HG02642 (cell line): Measurements from ENCODE around the gene LTA.

Experiments used
- ATAC-seq: cut with Tn5 transposase; IDR thresholded peaks from one replicate; pipeline ENCODE4 v1.9.1; 2021; ENCODE audit warnings: mild to moderate bottlenecking; ENCODE audit not compliant: unreplicated experiment, poor library complexity

LTA gene

DNA sequence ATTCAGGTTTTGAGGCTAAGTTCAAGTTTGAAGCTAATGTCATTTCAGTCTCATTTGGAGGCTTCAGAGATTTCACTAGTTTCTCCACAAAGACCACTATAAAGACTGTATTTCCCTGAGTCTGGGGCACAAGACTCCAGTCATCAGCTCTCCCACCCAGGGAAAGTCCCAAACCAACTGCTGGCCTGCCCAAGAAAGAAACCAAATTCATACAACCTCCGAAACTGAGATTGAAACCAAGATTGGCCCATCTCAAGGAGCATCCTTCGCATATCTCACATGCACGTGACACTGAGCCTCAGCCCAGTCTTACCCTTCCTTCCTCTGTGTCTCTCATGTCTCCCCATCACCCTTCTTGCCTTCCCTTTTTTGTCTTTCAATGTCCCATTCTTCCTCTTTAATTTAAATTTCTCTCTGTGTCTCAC lies 3.5 kb upstream of the LTA start:
- peak; percentile 63 for ATAC-seq

DNA sequence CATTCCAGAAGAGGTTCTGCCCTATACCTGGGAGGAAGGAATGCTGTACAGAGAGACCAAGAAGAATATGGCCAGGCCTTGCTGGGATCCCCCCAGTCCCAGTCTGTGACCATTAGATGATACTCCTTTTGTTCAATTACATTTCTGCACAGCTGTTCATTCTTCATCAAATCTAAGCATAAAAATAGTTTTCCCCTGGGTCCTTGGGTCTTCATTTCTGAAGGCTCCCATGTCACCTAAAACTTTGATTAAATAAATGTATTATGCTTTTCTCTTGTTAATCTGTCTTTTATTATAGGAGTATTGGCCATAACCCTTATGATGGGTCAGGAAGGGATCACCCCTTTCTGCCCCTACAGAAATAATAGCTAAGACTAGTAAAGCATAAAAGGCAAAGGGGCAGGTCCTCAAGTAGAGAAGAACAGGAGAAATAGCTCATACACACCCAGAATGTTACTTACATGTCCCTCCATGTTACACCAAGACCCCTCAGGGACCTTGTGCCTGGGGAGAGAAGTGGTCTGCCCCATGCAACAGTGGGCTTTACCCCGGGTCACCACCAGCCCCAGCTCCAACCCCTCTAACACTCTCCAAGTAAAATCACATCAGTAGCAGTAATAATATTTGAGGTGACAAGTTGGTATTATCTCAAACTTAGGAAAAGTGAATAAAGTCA lies 2.1 kb upstream of the LTA start:
- no peak for ATAC-seq

DNA sequence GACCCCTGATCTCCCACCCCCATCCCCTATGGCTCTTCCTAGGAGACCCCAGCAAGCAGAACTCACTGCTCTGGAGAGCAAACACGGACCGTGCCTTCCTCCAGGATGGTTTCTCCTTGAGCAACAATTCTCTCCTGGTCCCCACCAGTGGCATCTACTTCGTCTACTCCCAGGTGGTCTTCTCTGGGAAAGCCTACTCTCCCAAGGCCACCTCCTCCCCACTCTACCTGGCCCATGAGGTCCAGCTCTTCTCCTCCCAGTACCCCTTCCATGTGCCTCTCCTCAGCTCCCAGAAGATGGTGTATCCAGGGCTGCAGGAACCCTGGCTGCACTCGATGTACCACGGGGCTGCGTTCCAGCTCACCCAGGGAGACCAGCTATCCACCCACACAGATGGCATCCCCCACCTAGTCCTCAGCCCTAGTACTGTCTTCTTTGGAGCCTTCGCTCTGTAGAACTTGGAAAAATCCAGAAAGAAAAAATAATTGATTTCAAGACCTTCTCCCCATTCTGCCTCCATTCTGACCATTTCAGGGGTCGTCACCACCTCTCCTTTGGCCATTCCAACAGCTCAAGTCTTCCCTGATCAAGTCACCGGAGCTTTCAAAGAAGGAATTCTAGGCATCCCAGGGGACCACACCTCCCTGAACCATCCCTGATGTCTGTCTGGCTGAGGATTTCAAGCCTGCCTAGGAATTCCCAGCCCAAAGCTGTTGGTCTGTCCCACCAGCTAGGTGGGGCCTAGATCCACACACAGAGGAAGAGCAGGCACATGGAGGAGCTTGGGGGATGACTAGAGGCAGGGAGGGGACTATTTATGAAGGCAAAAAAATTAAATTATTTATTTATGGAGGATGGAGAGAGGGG lies 1.4 kb downstream of the LTA start:
- ATAC-seq: no peak

DNA sequence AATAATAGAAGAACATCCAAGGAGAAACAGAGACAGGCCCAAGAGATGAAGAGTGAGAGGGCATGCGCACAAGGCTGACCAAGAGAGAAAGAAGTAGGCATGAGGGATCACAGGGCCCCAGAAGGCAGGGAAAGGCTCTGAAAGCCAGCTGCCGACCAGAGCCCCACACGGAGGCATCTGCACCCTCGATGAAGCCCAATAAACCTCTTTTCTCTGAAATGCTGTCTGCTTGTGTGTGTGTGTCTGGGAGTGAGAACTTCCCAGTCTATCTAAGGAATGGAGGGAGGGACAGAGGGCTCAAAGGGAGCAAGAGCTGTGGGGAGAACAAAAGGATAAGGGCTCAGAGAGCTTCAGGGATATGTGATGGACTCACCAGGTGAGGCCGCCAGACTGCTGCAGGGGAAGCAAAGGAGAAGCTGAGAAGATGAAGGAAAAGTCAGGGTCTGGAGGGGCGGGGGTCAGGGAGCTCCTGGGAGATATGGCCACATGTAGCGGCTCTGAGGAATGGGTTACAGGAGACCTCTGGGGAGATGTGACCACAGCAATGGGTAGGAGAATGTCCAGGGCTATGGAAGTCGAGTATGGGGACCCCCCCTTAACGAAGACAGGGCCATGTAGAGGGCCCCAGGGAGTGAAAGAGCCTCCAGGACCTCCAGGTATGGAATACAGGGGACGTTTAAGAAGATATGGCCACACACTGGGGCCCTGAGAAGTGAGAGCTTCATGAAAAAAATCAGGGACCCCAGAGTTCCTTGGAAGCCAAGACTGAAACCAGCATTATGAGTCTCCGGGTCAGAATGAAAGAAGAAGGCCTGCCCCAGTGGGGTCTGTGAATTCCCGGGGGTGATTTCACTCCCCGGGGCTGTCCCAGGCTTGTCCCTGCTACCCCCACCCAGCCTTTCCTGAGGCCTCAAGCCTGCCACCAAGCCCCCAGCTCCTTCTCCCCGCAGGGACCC lies 2.3 kb downstream of the LTA start:
- no peak for ATAC-seq

DNA sequence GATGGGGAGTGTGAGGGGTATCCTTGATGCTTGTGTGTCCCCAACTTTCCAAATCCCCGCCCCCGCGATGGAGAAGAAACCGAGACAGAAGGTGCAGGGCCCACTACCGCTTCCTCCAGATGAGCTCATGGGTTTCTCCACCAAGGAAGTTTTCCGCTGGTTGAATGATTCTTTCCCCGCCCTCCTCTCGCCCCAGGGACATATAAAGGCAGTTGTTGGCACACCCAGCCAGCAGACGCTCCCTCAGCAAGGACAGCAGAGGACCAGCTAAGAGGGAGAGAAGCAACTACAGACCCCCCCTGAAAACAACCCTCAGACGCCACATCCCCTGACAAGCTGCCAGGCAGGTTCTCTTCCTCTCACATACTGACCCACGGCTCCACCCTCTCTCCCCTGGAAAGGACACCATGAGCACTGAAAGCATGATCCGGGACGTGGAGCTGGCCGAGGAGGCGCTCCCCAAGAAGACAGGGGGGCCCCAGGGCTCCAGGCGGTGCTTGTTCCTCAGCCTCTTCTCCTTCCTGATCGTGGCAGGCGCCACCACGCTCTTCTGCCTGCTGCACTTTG lies 3.3 kb downstream of the LTA start, which contains the start of gene TNF:
TNF (plus strand) TSS at position 231 of the 567 bp plus-strand sequence; CDS start at position 408, 177 bp downstream.
- ATAC-seq: no peak

DNA sequence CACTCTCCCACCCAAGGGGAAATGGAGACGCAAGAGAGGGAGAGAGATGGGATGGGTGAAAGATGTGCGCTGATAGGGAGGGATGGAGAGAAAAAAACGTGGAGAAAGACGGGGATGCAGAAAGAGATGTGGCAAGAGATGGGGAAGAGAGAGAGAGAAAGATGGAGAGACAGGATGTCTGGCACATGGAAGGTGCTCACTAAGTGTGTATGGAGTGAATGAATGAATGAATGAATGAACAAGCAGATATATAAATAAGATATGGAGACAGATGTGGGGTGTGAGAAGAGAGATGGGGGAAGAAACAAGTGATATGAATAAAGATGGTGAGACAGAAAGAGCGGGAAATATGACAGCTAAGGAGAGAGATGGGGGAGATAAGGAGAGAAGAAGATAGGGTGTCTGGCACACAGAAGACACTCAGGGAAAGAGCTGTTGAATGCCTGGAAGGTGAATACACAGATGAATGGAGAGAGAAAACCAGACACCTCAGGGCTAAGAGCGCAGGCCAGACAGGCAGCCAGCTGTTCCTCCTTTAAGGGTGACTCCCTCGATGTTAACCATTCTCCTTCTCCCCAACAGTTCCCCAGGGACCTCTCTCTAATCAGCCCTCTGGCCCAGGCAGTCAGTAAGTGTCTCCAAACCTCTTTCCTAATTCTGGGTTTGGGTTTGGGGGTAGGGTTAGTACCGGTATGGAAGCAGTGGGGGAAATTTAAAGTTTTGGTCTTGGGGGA lies 4.0 kb downstream of the LTA start:
- ATAC-seq: no peak

DNA sequence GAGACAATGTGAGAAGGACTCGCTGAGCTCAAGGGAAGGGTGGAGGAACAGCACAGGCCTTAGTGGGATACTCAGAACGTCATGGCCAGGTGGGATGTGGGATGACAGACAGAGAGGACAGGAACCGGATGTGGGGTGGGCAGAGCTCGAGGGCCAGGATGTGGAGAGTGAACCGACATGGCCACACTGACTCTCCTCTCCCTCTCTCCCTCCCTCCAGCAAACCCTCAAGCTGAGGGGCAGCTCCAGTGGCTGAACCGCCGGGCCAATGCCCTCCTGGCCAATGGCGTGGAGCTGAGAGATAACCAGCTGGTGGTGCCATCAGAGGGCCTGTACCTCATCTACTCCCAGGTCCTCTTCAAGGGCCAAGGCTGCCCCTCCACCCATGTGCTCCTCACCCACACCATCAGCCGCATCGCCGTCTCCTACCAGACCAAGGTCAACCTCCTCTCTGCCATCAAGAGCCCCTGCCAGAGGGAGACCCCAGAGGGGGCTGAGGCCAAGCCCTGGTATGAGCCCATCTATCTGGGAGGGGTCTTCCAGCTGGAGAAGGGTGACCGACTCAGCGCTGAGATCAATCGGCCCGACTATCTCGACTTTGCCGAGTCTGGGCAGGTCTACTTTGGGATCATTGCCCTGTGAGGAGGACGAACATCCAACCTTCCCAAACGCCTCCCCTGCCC lies 4.9 kb downstream of the LTA start:
- no peak for ATAC-seq

DNA sequence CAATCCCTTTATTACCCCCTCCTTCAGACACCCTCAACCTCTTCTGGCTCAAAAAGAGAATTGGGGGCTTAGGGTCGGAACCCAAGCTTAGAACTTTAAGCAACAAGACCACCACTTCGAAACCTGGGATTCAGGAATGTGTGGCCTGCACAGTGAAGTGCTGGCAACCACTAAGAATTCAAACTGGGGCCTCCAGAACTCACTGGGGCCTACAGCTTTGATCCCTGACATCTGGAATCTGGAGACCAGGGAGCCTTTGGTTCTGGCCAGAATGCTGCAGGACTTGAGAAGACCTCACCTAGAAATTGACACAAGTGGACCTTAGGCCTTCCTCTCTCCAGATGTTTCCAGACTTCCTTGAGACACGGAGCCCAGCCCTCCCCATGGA lies 5.5 kb downstream of the LTA start:
- ATAC-seq: no peak

DNA sequence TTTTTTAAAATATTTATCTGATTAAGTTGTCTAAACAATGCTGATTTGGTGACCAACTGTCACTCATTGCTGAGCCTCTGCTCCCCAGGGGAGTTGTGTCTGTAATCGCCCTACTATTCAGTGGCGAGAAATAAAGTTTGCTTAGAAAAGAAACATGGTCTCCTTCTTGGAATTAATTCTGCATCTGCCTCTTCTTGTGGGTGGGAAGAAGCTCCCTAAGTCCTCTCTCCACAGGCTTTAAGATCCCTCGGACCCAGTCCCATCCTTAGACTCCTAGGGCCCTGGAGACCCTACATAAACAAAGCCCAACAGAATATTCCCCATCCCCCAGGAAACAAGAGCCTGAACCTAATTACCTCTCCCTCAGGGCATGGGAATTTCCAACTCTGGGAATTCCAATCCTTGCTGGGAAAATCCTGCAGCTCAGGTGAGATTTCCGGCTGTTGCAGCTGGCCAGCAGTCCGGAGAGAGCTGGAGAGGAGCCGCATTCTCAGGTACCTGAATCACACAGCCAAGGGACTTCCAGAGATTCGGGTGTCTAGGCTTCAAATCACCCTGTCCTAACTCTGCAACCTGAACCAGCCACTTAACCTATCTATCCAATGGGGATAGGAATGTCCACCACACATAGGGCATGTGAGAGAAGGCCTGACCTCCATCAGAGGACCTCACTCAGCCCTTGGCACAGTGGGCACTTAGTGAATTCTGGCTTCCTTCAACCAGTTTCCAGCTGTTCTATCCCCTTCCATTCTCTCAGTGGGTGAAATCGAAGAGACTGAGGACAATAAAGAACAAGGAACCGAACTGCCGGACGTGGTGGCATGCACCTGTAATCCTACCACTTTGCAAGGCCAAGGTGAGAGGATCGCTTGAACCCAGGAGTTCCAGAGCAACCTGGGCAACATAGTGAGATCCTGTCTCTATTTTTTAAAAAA lies 6.4 kb downstream of the LTA start:
- no peak for ATAC-seq

DNA sequence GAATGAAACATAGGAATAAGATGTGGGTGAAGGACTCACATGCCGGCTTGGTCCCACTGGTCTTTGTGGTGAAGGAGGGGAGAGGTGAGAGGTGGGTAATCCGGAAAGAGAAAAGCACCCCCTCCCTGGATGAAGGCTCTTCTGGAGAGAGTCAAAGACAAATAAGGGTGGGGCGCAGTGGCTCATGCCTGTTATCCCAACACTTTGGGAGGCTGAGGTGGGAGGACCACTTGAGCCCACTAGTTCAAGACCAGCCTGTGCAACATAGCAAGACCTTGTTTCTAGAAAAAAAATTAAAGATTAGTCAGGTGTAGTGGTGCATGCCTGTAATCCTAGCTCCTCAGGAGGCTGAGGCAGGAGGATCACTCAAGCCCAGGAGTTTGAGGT lies 7.0 kb downstream of the LTA start:
- no peak for ATAC-seq

DNA sequence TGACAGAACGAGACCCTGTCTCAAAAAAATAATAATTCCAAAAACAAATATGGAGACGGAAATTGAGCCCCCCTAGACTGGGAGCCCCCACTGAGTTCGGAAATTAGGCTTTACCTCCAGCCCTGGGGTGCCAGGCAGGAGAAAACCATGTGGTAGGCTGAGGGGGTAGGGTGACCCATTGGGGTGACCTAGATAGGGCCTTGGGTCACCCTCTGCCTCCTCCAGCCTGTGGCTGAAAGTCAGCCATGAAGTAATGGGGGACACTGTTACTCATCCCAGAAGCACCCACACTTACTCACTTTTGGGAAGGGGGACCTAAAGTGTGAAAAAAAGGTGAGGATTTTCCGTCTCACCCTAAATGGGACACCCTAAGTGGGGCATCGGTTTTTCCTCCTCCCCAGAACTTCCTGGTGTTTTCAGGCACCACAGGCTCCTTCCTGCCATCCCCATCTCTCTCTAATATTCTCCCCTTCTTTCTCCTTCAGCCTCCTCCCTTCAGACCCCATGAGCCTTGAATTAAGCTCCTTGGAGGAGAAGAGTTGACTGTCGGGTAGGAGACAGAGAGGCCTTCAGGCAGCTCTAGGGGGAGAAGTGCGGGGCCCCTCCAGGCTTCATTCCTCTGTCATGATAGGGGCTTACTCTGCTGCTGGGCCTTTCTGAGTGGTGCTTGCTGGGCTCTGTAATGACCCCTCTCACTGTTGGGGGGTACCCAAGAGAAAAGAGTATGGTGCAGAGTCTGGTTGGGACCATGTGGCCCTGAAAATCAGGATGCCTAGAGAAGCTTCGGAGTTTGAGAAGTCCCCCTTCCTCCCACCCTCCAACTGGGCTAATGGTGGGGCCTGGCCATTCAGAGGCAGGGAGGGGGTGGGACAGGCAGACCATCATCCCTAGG lies 7.7 kb downstream of the LTA start:
- no peak for ATAC-seq

DNA sequence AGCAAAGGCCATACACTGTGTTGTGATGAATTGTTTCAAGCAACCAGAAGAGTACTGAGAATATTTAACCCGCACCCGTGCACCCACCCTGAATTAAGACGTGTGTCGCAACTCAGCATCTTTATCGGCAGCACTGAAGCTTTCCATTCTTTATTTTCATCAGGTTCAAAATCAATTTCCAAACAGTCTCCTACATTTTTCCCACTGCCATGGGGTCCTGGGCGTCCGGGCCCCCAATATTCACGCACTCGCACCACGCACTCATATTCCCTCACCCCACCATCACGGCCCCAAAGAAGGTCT lies 8.3 kb downstream of the LTA start:
- ATAC-seq: no peak

DNA sequence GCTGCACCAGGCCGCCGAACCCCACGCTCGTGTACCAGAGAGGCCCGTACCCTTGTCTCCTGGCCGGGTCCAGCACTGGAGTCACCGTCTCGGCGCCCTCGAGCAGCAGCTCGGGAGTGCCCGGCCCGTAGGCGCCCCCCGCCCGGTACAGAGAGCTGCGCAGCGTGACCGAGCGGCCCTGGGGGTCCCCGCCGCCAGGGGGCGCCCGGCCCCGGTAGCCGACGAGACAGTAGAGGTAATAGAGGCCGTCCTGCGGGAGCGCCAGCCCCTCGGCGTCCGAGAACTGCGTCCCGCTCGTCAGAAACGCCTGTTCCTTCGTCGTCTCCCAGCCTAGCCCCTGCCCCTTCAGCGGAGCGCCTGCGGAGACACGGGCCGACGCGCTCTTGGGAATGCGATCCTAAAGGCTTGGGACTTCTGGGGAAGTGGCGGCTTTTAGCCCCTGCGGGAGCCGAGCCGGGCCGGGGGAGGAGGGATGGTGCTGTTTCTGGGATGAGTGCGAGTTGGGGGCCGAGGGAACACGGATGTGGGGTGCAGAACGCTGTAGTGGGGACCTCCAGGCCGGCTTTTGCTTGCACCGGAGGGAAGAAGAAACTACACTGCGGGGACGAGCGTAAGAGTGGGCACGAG lies 8.8 kb downstream of the LTA start:
- peak; percentile 69 for ATAC-seq

DNA sequence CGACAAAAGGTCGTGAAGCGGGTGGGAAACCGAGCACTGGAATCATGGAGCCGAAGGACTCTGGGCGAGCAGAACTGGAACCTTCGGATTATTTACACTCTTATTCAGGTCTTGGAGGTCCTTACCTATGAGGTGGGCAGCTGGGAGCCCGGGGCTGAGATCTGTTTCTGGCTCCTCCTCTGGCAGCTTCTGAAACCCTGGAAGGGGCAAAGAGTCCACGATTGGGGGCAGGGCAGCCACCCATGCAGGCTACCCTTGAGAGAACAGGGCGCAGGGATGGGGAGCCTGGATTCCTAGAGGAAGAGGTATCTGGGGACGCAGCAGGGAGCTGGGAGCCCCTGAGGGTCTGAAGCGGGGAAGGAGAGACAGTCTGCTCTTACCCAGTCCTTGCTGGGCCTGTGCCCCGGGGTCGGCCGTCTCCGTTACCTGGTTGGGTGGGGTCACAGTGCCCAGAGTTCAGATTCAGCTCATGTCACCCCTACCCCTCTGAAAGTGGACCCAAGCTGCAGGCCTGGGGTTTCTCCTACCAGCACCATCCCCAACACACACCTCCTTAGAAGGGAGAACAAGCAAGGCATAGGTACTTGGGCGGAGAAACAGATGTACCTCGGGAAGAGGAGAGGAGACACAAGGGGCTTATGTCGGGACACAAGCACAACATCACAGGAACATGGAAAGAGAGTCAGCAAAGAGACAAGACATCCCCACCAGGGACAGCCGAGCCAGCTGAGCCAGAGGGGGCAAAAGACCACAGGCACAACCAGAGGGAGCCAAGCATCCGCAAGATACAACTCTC lies 9.5 kb downstream of the LTA start:
- ATAC-seq: no peak

DNA sequence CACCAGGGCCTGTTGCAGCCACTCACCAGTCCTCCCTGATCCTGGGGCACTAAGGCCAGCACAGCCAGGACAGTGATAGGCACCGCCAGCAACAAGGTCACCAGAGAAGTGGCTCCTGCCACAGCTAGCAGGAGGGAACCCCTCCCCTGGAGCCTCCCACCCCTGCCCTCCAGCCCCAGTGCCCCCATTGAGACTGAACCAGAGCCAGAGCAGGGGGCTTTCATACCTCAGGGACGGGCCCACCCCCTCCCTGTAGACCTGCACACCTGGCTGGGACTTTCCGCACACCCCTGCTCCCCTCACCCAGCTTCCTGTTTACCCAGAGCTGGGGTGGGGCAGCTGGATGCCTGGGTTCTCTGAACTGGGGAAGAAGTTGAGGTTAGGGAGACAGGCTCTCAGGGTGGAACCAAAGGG lies 10.1 kb downstream of the LTA start, which contains the start of gene LTB:
LTB (minus strand) TSS at position 195 of the 414 bp plus-strand sequence; CDS start at position 188, 7 bp downstream.
- ATAC-seq: no peak

DNA sequence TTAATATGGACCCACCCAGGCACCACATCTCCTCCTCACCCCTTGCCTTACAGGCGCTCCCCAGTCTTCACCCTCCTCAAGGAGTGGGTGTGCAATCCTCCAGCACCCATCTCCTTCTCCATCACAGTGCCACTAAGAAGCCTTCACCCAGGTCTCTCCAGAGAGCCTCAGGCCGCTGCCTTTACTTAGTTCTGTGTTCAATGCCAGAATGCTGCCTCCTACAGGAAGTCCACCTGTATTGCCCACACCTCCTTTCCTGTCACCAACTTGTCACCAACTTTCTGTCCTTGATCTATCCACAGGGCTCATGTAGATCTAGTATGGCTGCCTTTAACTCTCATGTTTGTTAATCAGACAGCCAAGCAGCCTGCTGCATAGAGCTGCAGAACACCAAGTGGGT lies 13.4 kb downstream of the LTA start:
- no peak for ATAC-seq
